HG02610 (cell line): ENCODE measurements around the gene UBE2E1.
"Not testable (repeated sequence)": the region's sequence is repeated elsewhere in the genome, so short reads cannot be mapped to it uniquely, and the experiment has no call there.

ENCODE experiments used
- ATAC-seq: cut with Tn5 transposase; IDR thresholded peaks from one replicate; pipeline ENCODE4 v1.9.1; 2021; ENCODE audit warnings: mild to moderate bottlenecking, moderate library complexity; ENCODE audit not compliant: unreplicated experiment

UBE2E1 gene

GRCh38 chr3:23875113-23875725 is 69.5 kb downstream of the UBE2E1 start:
- ATAC-seq, result no peak

GRCh38 chr3:23876923-23877322 is 71.2 kb downstream of the UBE2E1 start:
- ATAC-seq, result no peak

GRCh38 chr3:23877329-23877980 is 71.7 kb downstream of the UBE2E1 start:
- no peak for ATAC-seq

- ATAC-seq, result no peak
These were observed 73.7 kb downstream of the UBE2E1 start for GRCh38 chr3:23879485-23879884.

GRCh38 chr3:23880703-23881339 is 75.1 kb downstream of the UBE2E1 start:
- no peak for ATAC-seq

GRCh38 chr3:23881993-23882392 is 76.2 kb downstream of the UBE2E1 start:
- ATAC-seq, result not testable (repeated sequence)

- ATAC-seq, result no peak
These were observed 76.7 kb downstream of the UBE2E1 start for GRCh38 chr3:23882487-23882918.

- no peak for ATAC-seq
These were observed 78.7 kb downstream of the UBE2E1 start for GRCh38 chr3:23884481-23884880.

GRCh38 chr3:23885210-23885609 is 79.5 kb downstream of the UBE2E1 start:
- no peak for ATAC-seq

GRCh38 chr3:23886311-23886710 is 80.6 kb downstream of the UBE2E1 start:
- no peak for ATAC-seq

- no peak for ATAC-seq
These were observed 83.0 kb downstream of the UBE2E1 start for GRCh38 chr3:23888617-23889228.

GRCh38 chr3:23889386-23889785 is 83.6 kb downstream of the UBE2E1 start:
- ATAC-seq, result no peak

- no peak for ATAC-seq
These were observed 84.2 kb downstream of the UBE2E1 start for GRCh38 chr3:23889950-23890349.

- ATAC-seq, result no peak
These were observed 88.7 kb downstream of the UBE2E1 start for GRCh38 chr3:23894254-23895061.

- ATAC-seq, result no peak
These were observed 89.4 kb downstream of the UBE2E1 start for GRCh38 chr3:23895181-23895580.

GRCh38 chr3:23900744-23901143 is 95.0 kb downstream of the UBE2E1 start:
- ATAC-seq, result no peak

GRCh38 chr3:23904545-23904944 is 98.8 kb downstream of the UBE2E1 start:
- ATAC-seq, result no peak

- no peak for ATAC-seq
These were observed 103.6 kb downstream of the UBE2E1 start for GRCh38 chr3:23909341-23909740.

GRCh38 chr3:23911397-23911796 is 105.6 kb downstream of the UBE2E1 start:
- ATAC-seq, result no peak

GRCh38 chr3:23912335-23912734 is 106.6 kb downstream of the UBE2E1 start:
- not testable (repeated sequence) for ATAC-seq

GRCh38 chr3:23913182-23913581 is 107.4 kb downstream of the UBE2E1 start:
- no peak for ATAC-seq
